GM23338 (cell line): Measurements from ENCODE around the gene ALOX15.

Source experiments
- CREB1 ChIP-seq: fragments of 250-450 bp; sonication (Bioruptor Pico); IDR thresholded peaks from 2 replicates; pipeline ENCODE4 v1.5.0; 2020; ENCODE audit warnings: low read depth, mild to moderate bottlenecking, moderate library complexity
- EZH2 ChIP-seq: fragments of 200-600 bp; sonication (generic); IDR thresholded peaks from one replicate; pipeline ENCODE4 v1.8.0; 2017; ENCODE audit warnings: antibody characterized with exemption, mild to moderate bottlenecking, low read depth; ENCODE audit not compliant: unreplicated experiment
- EZH2phosphoT487 ChIP-seq: fragments of 200-600 bp; sonication (generic); IDR thresholded peaks from one replicate; pipeline ENCODE4 v1.8.1; 2018; ENCODE audit warnings: antibody characterized with exemption; ENCODE audit not compliant: unreplicated experiment
- JUNB ChIP-seq: IDR thresholded peaks from one replicate; pipeline ENCODE4 v1.6.1; 2016; ENCODE audit warnings: antibody characterized with exemption; ENCODE audit not compliant: unreplicated experiment
- NANOG ChIP-seq: IDR thresholded peaks from 2 replicates; pipeline ENCODE4 v1.6.1; 2016; ENCODE audit warnings: antibody characterized with exemption, borderline replicate concordance
- POLR2AphosphoS5 ChIP-seq: IDR thresholded peaks from 2 replicates; pipeline ENCODE4 v1.6.1; 2016; ENCODE audit warnings: antibody characterized with exemption, low read depth
- ZNF114 ChIP-seq: fragments of 250-450 bp; sonication (Bioruptor Pico); IDR thresholded peaks from 2 replicates; pipeline ENCODE4 v1.5.0; 2020; ENCODE audit warnings: mild to moderate bottlenecking, moderate library complexity
- TF ChIP-seq, protein P1 (sequence below): IDR thresholded peaks from 2 replicates; pipeline ENCODE4 v1.6.1; 2016; ENCODE audit warnings: antibody characterized with exemption
- TF ChIP-seq, protein P2 (sequence below), 2 experiments: fragments of 200-600 bp in 1 of 2; sonication (generic) in 1 of 2; conservative IDR thresholded peaks; 2 replicates each; pipeline versions ENCODE4 v1.5.1 to v1.6.1; 2016 to 2017; ENCODE audit warnings: antibody characterized with exemption in 2 of 2, low read depth in 2 of 2, mild to moderate bottlenecking in 2 of 2, moderate library complexity in 1 of 2
- TF ChIP-seq, protein P3 (sequence below): IDR thresholded peaks from one replicate; pipeline ENCODE4 v1.6.1; 2018; ENCODE audit warnings: antibody characterized with exemption; ENCODE audit not compliant: unreplicated experiment
- TF ChIP-seq, protein P4 (sequence below): fragments of 250-450 bp; sonication (Bioruptor Pico); IDR thresholded peaks from 2 replicates; pipeline ENCODE4 v1.5.0; 2020; ENCODE audit warnings: mild to moderate bottlenecking, moderate library complexity

DNA sequence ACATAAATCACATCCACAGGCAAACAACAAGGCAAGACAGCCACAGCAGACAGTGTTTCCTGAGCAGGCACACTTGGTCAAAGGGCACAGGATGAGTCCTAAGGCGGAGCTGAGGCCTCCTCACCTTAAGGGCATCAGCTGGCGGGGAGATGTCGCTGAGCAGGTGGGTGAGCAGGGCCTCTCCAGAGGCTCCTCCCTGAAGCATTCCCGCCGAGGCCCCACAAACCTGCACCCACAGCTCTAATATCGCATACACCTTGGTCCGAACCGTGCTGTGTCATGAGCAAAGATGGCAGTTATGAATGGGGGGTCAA, 33.2 kb upstream of the ALOX15 start:
- TF ChIP-seq, protein P1, sequence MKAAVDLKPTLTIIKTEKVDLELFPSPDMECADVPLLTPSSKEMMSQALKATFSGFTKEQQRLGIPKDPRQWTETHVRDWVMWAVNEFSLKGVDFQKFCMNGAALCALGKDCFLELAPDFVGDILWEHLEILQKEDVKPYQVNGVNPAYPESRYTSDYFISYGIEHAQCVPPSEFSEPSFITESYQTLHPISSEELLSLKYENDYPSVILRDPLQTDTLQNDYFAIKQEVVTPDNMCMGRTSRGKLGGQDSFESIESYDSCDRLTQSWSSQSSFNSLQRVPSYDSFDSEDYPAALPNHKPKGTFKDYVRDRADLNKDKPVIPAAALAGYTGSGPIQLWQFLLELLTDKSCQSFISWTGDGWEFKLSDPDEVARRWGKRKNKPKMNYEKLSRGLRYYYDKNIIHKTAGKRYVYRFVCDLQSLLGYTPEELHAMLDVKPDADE: no peak
- TF ChIP-seq, protein P2, sequence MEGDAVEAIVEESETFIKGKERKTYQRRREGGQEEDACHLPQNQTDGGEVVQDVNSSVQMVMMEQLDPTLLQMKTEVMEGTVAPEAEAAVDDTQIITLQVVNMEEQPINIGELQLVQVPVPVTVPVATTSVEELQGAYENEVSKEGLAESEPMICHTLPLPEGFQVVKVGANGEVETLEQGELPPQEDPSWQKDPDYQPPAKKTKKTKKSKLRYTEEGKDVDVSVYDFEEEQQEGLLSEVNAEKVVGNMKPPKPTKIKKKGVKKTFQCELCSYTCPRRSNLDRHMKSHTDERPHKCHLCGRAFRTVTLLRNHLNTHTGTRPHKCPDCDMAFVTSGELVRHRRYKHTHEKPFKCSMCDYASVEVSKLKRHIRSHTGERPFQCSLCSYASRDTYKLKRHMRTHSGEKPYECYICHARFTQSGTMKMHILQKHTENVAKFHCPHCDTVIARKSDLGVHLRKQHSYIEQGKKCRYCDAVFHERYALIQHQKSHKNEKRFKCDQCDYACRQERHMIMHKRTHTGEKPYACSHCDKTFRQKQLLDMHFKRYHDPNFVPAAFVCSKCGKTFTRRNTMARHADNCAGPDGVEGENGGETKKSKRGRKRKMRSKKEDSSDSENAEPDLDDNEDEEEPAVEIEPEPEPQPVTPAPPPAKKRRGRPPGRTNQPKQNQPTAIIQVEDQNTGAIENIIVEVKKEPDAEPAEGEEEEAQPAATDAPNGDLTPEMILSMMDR (conservative IDR thresholded peaks at IDR 0.05; ENCODE audit: low read depth in 2 of 2): no peak
- TF ChIP-seq EZH2phosphoT487 (no peak), POLR2AphosphoS5 (no peak), NANOG (no peak), EZH2 (no peak), JUNB (no peak), ZNF114 (CRISPR knock-in tag) (no peak), CREB1 (no peak)
- TF ChIP-seq, protein P3, sequence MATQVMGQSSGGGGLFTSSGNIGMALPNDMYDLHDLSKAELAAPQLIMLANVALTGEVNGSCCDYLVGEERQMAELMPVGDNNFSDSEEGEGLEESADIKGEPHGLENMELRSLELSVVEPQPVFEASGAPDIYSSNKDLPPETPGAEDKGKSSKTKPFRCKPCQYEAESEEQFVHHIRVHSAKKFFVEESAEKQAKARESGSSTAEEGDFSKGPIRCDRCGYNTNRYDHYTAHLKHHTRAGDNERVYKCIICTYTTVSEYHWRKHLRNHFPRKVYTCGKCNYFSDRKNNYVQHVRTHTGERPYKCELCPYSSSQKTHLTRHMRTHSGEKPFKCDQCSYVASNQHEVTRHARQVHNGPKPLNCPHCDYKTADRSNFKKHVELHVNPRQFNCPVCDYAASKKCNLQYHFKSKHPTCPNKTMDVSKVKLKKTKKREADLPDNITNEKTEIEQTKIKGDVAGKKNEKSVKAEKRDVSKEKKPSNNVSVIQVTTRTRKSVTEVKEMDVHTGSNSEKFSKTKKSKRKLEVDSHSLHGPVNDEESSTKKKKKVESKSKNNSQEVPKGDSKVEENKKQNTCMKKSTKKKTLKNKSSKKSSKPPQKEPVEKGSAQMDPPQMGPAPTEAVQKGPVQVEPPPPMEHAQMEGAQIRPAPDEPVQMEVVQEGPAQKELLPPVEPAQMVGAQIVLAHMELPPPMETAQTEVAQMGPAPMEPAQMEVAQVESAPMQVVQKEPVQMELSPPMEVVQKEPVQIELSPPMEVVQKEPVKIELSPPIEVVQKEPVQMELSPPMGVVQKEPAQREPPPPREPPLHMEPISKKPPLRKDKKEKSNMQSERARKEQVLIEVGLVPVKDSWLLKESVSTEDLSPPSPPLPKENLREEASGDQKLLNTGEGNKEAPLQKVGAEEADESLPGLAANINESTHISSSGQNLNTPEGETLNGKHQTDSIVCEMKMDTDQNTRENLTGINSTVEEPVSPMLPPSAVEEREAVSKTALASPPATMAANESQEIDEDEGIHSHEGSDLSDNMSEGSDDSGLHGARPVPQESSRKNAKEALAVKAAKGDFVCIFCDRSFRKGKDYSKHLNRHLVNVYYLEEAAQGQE: no peak
- TF ChIP-seq, protein P4, sequence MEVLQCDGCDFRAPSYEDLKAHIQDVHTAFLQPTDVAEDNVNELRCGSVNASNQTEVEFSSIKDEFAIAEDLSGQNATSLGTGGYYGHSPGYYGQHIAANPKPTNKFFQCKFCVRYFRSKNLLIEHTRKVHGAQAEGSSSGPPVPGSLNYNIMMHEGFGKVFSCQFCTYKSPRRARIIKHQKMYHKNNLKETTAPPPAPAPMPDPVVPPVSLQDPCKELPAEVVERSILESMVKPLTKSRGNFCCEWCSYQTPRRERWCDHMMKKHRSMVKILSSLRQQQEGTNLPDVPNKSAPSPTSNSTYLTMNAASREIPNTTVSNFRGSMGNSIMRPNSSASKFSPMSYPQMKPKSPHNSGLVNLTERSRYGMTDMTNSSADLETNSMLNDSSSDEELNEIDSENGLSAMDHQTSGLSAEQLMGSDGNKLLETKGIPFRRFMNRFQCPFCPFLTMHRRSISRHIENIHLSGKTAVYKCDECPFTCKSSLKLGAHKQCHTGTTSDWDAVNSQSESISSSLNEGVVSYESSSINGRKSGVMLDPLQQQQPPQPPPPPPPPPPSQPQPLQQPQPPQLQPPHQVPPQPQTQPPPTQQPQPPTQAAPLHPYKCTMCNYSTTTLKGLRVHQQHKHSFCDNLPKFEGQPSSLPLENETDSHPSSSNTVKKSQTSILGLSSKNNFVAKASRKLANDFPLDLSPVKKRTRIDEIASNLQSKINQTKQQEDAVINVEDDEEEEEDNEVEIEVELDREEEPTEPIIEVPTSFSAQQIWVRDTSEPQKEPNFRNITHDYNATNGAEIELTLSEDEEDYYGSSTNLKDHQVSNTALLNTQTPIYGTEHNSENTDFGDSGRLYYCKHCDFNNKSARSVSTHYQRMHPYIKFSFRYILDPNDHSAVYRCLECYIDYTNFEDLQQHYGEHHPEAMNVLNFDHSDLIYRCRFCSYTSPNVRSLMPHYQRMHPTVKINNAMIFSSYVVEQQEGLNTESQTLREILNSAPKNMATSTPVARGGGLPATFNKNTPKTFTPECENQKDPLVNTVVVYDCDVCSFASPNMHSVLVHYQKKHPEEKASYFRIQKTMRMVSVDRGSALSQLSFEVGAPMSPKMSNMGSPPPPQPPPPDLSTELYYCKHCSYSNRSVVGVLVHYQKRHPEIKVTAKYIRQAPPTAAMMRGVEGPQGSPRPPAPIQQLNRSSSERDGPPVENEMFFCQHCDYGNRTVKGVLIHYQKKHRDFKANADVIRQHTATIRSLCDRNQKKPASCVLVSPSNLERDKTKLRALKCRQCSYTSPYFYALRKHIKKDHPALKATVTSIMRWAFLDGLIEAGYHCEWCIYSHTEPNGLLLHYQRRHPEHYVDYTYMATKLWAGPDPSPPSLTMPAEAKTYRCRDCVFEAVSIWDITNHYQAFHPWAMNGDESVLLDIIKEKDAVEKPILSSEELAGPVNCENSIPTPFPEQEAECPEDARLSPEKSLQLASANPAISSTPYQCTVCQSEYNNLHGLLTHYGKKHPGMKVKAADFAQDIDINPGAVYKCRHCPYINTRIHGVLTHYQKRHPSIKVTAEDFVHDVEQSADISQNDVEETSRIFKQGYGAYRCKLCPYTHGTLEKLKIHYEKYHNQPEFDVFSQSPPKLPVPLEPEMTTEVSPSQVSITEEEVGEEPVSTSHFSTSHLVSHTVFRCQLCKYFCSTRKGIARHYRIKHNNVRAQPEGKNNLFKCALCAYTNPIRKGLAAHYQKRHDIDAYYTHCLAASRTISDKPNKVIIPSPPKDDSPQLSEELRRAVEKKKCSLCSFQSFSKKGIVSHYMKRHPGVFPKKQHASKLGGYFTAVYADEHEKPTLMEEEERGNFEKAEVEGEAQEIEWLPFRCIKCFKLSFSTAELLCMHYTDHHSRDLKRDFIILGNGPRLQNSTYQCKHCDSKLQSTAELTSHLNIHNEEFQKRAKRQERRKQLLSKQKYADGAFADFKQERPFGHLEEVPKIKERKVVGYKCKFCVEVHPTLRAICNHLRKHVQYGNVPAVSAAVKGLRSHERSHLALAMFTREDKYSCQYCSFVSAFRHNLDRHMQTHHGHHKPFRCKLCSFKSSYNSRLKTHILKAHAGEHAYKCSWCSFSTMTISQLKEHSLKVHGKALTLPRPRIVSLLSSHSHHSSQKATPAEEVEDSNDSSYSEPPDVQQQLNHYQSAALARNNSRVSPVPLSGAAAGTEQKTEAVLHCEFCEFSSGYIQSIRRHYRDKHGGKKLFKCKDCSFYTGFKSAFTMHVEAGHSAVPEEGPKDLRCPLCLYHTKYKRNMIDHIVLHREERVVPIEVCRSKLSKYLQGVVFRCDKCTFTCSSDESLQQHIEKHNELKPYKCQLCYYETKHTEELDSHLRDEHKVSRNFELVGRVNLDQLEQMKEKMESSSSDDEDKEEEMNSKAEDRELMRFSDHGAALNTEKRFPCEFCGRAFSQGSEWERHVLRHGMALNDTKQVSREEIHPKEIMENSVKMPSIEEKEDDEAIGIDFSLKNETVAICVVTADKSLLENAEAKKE: no peak
